HUES64 (cell line): Measurements from ENCODE around the gene OCEL1.
"Not testable (repeated sequence)": the region's sequence is repeated elsewhere in the genome, so short reads cannot be mapped to it uniquely, and the experiment has no call there.

Experiments
- H3K27ac ChIP-seq: 2 replicates; pipeline ENCODE4 v1.7.0; 2013; ENCODE audit warnings: low read depth, low read length, inconsistent platforms
- H3K27me3 ChIP-seq: 2 replicates; pipeline ENCODE4 v1.6.1; 2013; ENCODE audit warnings: mild to moderate bottlenecking, low read length; ENCODE audit not compliant: insufficient read depth
- H3K36me3 ChIP-seq: 2 replicates; pipeline ENCODE4 v1.6.1; 2013; ENCODE audit warnings: mild to moderate bottlenecking, low read length; ENCODE audit not compliant: insufficient read depth
- H3K4me1 ChIP-seq: 2 replicates; pipeline ENCODE4 v1.6.1; 2013; ENCODE audit warnings: mild to moderate bottlenecking, low read length, moderate library complexity; ENCODE audit not compliant: insufficient read depth
- H3K4me3 ChIP-seq: 2 replicates; pipeline ENCODE4 v1.5.1; 2013; ENCODE audit warnings: mild to moderate bottlenecking, low read length, moderate library complexity
- H3K9ac ChIP-seq: 2 replicates; pipeline ENCODE4 v1.6.1; 2013; ENCODE audit warnings: mild to moderate bottlenecking, low read depth, low read length
- H3K9me3 ChIP-seq: 2 replicates; pipeline ENCODE4 v1.6.1; 2013; ENCODE audit warnings: low read depth, low read length; ENCODE audit not compliant: insufficient read depth
- WGBS: fragments of 150-250, 120-280 bp; methylation state at CpG from one replicate; pipeline ENCODE4 v1.1.7; 2013; ENCODE audit warnings: missing lambda C conversion rate; 5-methylcytosine and 5-hydroxymethylcytosine counted together

Gene OCEL1

DNA sequence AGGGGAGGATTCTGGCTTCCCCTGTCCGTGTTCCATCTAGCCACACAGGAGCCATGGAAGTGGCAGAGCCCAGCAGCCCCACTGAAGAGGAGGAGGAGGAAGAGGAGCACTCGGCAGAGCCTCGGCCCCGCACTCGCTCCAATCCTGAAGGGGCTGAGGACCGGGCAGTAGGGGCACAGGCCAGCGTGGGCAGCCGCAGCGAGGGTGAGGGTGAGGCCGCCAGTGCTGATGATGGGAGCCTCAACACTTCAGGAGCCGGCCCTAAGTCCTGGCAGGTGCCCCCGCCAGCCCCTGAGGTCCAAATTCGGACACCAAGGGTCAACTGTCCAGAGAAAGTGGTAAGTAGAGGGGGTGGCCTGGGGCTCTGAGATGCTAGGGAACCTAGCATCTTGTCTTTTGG, 42.7 kb downstream of the OCEL1 start:
- Histone ChIP-seq H3K27me3 (no peaks in the 10 kb centered on the region), H3K27ac (no peak overlapping the region), H3K4me1 (0 out of 2 replicates have a peak, but pooled peaks cover 8% of the 10 kb centered on the region), H3K4me3 (0 out of 2 replicates have a peak overlapping the region, but pooled peaks have one; percentile 74), H3K36me3 (peaks cover 35% of the 10 kb centered on the region), H3K9me3 (no peaks in the 10 kb centered on the region), H3K9ac (no peak overlapping the region)
- WGBS, result 96% methylated on average over 13 of the region's 13 CpGs

DNA sequence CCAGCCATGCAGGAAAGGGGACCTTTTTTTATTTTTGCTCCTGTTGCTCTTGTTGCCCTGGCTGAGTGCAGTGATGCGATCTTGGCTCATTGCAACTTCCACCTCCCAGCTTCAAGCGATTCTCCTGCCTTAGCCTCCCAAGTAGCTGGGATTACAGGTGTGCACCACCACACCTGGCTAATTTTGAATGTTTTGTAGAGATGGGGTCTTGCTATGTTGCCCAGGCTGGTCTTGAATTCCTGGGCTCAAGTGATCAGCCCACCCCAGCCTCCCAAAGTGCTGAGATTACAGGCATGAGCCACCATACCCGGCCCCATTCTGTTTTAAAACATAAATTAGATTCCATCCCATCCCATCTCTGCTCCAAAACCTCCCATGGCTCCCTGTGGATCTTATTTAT, 48.9 kb downstream of the OCEL1 start:
- H3K4me3 ChIP-seq, H3K9ac ChIP-seq, H3K27me3 ChIP-seq, H3K4me1 ChIP-seq, H3K9me3 ChIP-seq, H3K27ac ChIP-seq: not testable (repeated sequence)
- H3K36me3 ChIP-seq, result peaks cover 79% of the 10 kb centered on the region
- WGBS, result 91% methylated on average over 3 of the region's 3 CpGs

DNA sequence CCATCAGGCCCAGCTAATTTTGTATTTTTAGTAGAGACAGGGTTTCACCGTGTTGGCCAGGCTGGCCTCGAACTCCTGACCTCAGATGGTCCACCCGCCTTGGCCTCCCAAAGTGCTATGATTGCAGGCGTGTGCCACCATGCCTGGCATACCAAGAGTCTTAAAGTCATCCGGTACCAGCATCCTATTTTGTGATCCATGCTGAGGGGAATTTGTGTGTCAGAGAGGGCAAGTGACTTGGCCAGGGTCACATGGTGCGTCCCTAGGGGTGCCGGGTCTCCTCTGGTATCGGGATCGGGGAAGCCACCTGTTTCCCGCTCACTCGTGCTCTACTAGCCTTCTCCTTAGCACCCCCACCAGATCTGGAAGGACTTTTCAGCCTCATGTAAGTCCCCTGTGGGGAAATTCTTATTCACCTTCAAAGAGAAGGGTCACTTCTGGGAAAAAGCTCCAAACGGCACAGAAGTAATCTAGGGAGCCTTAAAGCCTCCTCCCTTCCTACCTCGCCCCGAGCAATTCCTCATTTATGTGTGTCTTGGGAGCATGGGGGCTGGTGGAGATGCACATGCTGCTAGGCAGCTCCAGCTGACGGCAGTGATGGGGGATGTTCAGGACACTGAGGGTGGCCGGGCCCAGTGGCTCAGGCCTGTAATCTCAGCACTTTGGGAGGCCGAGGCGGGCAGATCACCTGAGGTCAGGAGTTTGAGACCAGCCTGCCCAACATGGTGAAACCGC, 49.6 kb downstream of the OCEL1 start:
- 97% methylated on average over 19 of the region's 19 CpGs for WGBS
- H3K4me1 ChIP-seq, result no peaks in the 10 kb centered on the region
- H3K27ac ChIP-seq, result no peak overlapping the region
- no peak overlapping the region for H3K4me3 ChIP-seq
- no peaks in the 10 kb centered on the region for H3K27me3 ChIP-seq
- H3K36me3 ChIP-seq, result peaks cover 74% of the 10 kb centered on the region
- H3K9ac ChIP-seq, result no peak overlapping the region
- H3K9me3 ChIP-seq, result no peaks in the 10 kb centered on the region
